Ramos (cell line): ENCODE results near the gene KLHL15.
"Not testable (repeated sequence)": the region's sequence is repeated elsewhere in the genome, so short reads cannot be mapped to it uniquely, and the experiment has no call there.

Experiments used
- in situ Hi-C: fragments of 300-500 bp; cut with MboI; formaldehyde crosslinking; loops from one replicate; pipeline ENCODE4 v1.14.3; 2022; ENCODE audit warnings: low sequenced_read_pairs; ENCODE audit not compliant: unreplicated experiment

The KLHL15 gene, protein sequence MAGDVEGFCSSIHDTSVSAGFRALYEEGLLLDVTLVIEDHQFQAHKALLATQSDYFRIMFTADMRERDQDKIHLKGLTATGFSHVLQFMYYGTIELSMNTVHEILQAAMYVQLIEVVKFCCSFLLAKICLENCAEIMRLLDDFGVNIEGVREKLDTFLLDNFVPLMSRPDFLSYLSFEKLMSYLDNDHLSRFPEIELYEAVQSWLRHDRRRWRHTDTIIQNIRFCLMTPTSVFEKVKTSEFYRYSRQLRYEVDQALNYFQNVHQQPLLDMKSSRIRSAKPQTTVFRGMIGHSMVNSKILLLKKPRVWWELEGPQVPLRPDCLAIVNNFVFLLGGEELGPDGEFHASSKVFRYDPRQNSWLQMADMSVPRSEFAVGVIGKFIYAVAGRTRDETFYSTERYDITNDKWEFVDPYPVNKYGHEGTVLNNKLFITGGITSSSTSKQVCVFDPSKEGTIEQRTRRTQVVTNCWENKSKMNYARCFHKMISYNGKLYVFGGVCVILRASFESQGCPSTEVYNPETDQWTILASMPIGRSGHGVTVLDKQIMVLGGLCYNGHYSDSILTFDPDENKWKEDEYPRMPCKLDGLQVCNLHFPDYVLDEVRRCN

DNA sequence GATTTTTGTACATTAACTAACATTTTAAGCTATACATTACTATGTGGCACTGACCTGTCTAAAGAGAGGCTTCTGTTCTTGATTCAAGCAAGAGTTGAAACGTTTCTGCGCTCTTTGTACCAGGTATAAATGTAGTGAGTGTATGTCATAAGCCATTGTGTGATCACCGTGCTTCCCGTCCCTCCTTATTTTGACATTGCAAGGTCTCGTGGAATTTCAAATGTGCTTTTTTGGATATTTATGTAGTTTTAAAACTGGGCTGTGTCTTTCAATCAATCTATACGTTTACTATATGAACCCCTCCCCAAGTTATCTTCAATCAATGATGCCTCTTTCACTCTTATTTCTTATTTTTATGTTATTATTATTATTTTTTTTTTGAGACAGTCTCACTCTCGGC, at the start of gene KLHL15:
Gene KLHL15 (minus strand): TSS at position 101 of the 400 bp plus-strand sequence. CDS start 20,493 bp downstream, outside the sequence.
- in situ Hi-C loops, result no loop called here

DNA sequence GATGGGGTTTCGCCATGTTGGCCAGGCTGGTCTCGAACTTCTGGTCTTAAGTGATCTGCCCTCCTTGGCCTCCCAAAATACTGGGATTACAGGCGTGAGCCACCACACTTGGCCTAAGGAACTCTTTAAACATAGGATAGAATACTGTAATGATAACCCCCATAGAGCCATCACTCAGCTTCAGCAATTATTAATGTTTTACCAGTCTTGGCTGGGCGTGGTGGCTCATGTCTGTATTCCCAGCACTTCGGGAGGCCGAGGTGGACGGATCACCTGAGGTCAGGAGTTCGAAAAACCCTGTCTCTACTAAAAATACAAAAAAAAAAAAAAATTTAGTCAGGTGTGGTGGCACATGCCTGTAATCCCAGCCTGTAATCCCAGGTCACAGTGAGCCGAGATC, 42.9 kb upstream of the KLHL15 start:
- in situ Hi-C loops, result no loop called here

DNA sequence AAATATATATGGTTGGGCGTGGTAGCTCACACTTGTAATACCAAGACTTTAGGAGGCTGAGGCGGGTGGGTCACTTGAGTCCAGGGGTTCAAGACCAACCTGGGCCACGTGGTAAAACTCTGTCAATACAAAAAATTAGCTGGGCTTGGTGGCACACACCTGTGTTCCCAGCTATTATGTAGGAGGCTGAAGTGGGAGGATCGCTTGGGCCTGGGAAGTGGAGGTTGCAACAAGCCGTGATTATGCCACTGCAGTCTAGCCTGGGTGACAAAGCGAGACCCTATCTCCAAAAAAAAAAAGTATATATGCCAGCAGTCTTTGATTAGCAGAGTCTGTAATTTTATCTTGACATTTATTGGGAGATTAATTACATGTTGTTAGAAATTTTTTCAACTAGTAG, 36.5 kb upstream of the KLHL15 start:
- in situ Hi-C loops, result no loop called here

DNA sequence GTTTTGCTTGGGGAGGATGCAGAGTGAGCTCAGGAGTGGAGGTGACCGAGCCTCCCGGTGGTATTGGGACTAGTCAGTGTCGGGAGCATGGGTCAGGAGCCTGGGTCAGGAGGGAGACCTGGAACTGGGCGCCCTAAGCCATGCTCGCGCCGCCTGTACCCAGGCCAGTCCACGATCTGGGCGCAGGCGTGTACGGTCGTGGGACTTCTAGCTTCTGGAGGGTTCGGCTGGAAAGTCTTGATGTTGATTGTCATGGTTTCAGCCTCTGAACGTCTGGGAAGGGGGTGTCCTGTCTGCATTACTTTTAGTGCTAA, 28.0 kb upstream of the KLHL15 start:
- in situ Hi-C loops, result no loop called here

DNA sequence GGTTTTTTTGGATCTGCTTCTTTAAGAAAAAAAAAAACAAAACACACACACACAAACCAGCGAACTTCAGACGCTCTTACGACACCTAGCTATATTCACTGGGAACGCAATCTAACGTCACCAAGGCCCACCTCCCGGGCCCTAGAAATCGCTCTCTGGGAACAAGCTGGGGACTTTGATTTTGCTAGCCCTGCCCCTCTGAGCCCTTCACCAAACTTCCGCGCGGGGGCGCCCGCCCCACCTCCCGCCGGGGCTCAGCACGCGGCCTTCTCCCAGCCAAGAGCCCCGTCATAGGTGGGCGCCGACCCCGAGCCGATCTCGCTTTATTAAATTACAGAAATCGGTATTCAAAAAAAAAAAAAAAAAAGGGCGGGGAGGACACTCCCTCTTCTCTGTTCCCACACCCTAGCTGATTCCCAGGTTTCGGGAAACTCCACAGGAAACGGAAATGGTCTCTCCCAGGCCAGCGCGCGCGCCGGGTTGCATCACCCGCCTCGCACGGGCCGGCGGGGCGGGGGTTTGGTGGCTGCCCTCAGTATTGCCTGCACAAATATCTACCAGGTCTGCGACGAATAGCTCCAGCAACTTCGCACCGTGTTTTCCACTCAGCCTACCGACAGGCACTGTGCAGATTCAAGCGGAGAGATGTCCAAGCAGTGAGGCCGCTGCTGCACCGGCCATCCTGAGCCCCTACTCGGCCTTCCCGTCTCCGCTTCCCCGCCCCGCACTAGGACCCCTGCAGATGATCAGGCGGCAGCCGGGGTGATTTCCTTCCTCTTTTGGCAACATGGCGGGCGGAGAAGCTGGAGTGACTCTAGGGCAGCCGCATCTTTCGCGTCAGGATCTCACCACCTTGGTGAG, 27.4 kb upstream of the KLHL15 start, which contains the start of gene EIF2S3:
Gene EIF2S3 (plus strand): TSS at position 775 of the 861 bp plus-strand sequence. CDS start 13 bp downstream, at position 788.
- in situ Hi-C loops, result no loop called here

DNA sequence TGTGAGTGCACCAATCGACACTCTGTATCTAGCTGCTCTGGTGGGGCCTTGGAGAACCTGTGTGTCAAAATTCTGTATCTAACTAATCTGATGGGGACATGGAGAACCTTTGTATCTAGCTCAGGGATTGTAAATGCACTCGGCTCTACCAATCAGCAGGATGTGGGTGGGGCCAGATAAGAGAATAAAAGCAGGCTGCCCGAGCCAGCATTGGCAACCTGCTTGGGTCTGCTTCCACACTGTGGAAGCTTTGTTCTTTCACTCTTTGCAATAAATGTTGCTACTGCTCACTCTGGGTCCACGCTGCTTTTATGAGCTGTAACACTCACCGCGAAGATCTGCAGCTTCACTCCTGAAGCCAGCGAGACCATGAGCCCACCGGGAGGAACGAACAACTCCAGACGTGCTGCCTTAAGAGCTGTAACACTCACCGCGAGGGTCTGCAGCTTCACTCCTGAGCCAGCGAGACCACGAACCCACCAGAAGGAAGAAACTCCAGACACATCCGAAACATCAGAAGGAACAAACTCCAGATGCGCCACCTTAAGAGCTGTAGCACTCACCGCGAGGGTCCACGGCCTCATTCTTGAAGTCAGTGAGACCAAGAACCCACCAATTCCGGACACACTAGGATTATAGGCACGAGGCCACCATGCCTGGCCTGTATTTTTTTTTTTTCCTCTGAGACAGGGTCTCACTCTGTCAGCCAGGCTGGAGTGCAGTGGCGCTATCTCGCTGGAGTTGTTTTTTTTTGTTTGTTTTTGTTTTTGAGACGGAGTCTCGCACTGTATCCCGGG, 23.7 kb upstream of the KLHL15 start:
- in situ Hi-C loops, result not testable (repeated sequence)

DNA sequence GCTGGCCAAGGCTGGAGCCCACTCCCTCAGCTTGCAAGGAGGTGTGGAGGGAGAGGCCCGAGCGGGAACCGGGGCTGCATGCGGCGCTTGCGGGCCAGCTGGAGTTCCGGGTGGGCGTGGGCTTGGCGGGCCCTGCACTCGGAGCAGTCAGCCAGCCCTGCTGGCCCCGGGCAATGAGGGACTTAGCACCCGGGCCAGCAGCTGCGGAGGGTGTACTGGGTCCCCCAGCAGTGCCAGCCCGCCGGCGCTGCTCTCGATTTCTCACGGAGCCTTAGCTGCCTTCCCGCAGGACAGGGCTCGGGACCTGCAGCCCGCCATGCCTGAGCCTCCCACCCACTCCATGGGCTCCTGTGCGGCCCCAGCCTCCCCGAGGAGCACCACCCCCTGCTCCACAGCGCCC, 22.7 kb upstream of the KLHL15 start:
- in situ Hi-C loops, result not testable (repeated sequence)

DNA sequence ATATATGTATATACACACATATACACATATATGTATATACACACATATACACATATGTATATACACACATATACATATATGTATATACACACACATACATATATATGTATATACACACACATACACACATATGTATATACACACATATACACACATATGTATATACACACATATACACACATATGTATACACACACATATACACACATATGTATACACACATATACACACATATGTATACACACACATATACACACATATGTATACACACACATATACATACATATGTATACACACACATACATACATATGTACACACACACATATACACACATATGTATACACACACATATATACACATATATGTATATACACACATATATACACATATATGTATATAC, 19.1 kb upstream of the KLHL15 start:
- in situ Hi-C loops, result not testable (repeated sequence)

DNA sequence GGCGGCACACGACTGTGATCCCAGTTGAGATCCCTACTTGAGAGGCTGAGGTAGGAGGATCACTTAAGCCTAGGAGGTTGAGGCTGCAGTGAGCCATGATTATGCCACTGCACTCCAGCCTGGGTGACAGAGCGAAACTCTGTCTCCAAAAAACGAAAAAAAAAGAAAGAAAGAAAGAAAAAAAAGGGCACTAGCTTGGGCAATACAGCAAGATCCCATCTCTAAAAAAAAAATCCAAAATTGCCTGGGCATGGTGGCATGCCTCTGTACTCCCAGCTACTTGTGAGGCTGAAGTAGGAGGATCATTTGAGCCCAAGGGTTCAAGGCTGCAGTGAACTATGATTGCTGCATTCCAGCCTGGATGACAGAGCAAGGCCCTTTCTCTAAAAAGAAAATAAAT, 10.7 kb upstream of the KLHL15 start:
- in situ Hi-C loops, result no loop called here

DNA sequence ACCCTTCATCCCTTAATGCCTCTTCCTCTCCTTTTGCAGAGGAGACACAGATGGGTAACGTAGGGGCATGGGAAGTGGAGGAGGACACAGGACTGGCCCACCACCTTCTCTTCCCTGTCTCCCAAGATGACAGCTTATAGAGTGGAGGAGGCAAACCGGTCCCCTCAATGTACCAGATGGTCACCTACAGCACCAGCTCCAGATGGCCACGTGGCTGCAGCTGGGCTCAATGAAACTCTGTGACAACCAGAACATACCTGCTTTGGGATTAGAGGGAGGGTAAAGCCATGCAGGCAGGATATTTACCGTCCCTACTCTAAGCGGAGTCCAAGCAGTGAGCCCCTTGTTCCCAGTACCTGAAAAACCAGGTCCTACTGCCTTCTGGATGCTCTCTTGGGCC, 7.5 kb upstream of the KLHL15 start:
- in situ Hi-C loops, result no loop called here

DNA sequence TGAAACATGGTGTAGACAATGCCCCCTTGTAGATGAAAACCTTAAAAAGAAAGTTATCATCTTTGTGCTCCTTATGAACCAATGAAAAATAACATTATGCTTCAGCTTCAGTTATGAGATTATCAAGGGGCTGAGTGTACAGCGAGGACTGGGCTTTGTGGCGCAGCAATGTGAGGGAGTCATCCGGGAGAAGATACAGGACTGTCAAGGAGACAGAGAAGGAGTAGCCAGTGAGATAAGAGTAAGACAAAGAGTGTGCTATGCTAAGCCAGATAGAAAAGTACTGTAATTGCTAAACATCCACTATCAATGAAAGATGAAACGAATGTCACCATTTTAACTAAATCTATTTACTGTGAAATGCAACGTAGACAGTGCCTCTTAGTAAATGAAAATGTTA, 3.6 kb upstream of the KLHL15 start:
- in situ Hi-C loops, result no loop called here

DNA sequence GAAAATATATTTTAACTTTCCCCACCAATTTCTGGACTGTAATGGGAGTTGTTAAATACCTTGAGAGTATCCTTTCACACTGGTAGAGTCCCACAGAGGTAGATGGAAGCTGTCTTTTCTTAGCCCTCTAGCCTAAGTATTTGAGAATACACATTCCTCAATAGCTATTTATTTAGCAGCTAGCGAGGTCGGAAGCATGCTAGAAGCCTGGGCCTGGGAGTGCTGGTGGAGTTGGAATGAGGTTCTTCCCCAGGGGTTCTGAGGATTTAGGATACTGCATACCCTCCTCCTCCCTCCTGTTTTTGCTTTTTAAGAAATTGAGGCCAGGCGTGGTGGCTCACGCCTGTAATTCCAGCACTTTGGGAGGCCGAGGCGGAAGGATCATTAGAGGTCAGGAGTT, 999 bp upstream of the KLHL15 start:
- in situ Hi-C loops, result no loop called here

DNA sequence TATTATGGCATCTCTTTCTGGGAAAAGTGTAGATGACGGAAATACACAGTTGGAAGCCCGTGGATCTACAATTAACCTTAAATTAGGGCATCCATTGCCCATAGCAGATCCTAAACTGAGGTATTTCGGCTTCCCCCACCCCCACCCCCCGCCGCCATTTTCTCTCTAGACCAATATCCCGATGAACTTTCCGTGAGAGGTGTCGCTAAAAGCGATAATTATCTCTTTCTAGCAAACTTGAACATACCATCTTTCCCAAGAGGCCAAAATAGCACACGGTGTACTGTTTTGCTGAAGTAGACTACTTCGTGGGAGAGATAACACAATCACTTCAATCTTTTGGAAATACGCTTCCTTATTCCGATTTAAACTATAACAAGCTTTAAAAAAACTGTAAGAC, 554 bp downstream of the KLHL15 start:
- in situ Hi-C loops, result no loop called here

DNA sequence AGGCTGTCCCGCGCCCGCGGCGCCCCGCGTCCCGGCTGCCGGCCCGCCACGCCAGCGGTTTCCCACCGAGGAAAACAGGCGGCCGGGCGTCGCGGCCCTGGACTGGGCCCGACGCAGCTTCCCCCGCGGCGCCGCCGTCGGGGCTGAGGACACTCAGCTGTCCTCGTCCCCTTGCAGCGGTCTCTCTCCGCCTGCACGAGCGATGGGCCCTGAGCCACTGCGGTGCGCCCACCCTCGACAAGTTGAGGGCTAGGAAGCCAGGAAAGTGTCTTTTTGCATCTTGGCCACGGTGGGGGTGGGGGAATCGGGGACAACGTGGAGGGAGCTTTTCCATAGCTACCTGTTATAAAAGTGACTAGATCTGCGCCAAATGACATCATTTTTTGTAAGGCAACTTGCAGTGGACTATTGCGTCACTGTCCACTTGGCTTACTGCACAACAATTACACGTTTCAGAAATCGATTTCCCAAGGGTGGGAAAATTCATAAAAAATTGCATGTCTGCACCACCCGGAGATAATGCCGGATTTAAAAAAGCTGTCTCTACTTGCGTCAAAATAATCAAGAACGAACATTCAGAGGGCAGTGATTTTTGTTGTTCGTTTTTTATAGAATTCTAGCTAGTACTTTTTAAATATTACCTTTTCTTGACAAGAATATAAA, 1.1 kb downstream of the KLHL15 start:
- in situ Hi-C loops, result no loop called here

DNA sequence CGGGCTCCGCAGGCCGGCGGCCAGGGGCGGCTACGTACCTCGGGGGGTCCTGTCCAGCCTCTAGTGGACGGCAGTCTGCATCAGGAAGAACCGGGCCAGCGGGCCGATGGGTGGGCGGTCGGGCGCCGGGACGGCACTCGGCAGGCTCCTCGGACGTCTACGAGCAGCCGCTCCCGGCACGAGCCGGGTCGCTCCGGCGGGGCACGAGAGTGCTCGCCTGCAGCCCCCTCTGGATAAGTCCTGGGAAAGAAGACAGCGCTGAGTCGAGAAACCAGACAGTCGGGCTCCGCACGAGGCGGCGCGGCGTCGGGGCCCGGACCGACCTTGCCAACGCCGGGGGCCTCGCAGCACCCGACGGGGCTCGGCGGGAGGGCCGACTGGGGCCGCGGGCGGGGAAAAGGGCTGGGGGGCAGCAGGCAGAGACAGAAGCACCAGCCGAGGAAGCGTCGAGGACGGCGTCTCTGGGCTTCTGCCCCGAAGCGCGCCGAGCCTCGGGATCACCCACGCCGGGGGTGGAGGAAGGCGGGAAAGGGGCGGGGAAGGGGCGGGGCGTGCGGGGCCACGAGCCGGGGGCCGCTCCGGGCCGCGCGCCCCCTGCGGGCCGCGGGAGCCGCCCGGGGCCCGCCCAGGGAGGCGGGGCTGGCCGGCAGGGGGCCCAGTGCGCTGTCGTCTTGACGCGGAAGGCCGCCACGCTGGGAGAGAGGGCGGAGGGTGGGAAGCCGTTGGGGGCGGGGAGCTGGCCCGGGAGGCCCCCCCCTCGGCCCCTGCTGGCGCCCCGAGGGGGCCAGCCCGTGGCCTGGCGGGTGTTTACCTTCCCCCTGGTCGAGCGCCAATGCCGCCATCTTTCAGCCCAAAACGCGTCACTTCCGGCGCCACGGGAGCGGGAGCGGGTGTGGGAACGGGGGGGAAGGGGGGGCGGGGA, 1.9 kb downstream of the KLHL15 start:
- in situ Hi-C loops, result no loop called here

DNA sequence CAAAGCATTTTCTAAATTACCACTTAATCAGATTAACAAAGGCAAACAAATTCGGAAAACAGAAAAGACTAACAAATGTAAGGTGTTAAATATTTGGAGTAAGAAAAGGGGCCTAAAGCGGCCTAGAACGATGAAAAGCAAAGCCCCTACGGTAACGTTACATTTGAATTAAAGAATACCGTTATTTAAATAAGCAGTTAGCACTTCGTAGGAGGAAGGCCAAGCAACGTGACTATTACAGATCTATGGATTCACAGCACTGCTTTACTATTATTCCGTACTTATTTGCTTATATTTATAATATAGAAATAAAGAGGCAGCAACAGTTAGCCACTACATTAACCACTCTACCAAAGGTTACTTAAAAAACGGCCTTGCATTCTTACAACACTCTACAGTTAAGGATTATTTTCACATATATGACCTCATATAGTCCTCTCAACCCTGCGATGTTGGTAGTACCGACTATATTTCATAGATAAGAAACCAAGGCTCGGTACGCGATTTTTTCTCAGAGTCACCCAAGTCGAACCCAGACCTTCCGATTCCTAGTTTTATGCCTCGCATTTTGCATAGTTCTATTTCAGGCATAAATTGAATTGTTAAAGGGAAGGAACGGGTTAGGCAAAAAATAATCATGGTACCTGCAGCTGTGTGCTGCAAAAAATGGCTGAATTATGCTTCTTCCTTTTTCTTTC, 2.9 kb downstream of the KLHL15 start:
- in situ Hi-C loops, result no loop called here

DNA sequence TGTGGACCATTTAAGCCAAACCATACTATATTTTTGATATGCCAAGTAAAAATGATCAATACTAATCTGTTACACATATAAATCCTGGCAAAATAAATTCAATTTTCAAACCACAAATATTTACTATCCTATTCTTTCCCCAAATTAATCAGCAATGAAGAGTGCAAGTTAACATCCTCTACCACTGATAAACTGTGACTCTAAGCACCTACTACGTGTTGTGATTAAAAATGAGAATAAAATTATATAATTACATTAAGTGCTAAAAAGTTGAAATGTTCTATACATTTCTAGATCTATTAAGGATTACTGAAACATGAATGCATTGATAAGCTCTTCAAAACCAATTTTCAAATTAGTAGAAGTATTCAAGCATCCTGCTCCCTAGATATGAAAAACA, 3.4 kb downstream of the KLHL15 start:
- in situ Hi-C loops, result no loop called here

DNA sequence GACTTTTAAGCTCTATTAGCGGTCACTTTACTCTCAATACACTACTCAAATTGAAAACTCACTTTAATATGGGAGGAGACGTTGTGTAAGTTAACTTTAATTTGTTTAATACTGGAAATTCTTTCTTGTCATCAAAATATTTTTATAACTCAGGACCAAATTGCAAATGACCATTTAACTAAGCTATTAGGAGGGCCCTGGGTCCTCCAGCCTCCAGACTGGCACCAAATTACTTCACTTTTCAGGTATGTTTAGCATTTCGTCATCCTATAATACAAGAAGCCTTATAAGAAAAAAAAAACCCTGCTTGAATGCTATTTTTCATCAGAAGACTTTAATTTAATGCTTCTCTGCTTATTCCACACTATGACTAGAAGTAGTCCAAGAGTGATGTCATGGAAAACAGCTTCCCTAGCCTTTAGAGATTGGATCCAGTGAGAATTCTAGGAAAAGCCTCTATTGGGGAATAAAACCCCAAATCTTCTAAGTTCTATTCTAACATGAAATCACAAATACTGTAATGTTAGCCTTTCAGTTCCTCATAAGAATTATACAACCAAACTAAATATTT, 6.6 kb downstream of the KLHL15 start:
- in situ Hi-C loops, result no loop called here
